Placental pericyte (primary cell): ENCODE results near the gene SV2C. TPM values are rescaled to one million over a fixed set of nuclear protein-coding genes. Genes with fewer than 3 reads are reported as not detected.

Experiments used
- small RNA-seq: library from RNA; depleted of rRNA; stranded (forward); fragments of <200 nt; gene quantifications from one replicate; pipeline ENCODE3, GENCODE V24; 2012; ENCODE audit warnings: low replicate concordance
- total RNA-seq: library from RNA; depleted of rRNA; stranded (reverse); fragments of >200 nt; gene quantifications from 2 replicates; pipeline ENCODE4 v1.2.3, GENCODE V29; 2012

Gene SV2C
- total RNA-seq, result not detected in 2 replicates

GRCh38 chr5:76082772-76083554, at the start of gene SV2C:
TSS of gene SV2C (plus strand) at chr5:76083383. CDS start at chr5:76131751, 48,368 bp downstream.

GRCh38 chr5:76402886-76403765, 319.9 kb downstream of the SV2C start, which contains the start of gene IQGAP2:
TSS of gene IQGAP2 (plus strand) at chr5:76403285. CDS start at chr5:76403546, 261 bp downstream.

Small RNA genes lying within 50 kb of the gene (small RNA-seq; reads per million reads assigned to genes)
- not detected for gene AC113404.2
- gene RNA5SP186, result not detected
